Activated CD4-positive, alpha-beta T cell treated with anti-CD3 and anti-CD28 coated beads for 48 hours (primary cell): Measurements from ENCODE around the gene PANX2.

ENCODE experiments used
- DNase-seq: peaks from one replicate; pipeline ENCODE4 v3.0.0-alpha.2; 2020

The PANX2 gene

GRCh38 chr22:50185375-50186087 is 15.0 kb downstream of the PANX2 start, which contains the start of gene TRABD:
Gene TRABD (plus strand): TSS chr22:50185913. CDS start chr22:50193061, 7,148 bp downstream.
- DNase-seq = peak; percentile 92

- no peak for DNase-seq
Observed at GRCh38 chr22:50186181-50186714, 15.7 kb downstream of the PANX2 start.

- peak; percentile 32 for DNase-seq
Observed at GRCh38 chr22:50186761-50187523, 16.4 kb downstream of the PANX2 start.

- DNase-seq = no peak
Observed at GRCh38 chr22:50188356-50188755, 17.8 kb downstream of the PANX2 start.

- no peak for DNase-seq
Observed at GRCh38 chr22:50189184-50189848, 18.8 kb downstream of the PANX2 start.

GRCh38 chr22:50189849-50190181 is 19.3 kb downstream of the PANX2 start:
- DNase-seq = no peak

- DNase-seq = peak; percentile 81
Observed at GRCh38 chr22:50190182-50190940, 19.8 kb downstream of the PANX2 start.

GRCh38 chr22:50190941-50191741 is 20.6 kb downstream of the PANX2 start:
- peak; percentile 79 for DNase-seq

GRCh38 chr22:50192436-50193204 is 22.1 kb downstream of the PANX2 start:
- DNase-seq = peak; percentile 38

GRCh38 chr22:50193621-50194020 is 23.1 kb downstream of the PANX2 start:
- no peak for DNase-seq

- DNase-seq = no peak
Observed at GRCh38 chr22:50194037-50194805, 23.7 kb downstream of the PANX2 start.

- no peak for DNase-seq
Observed at GRCh38 chr22:50196256-50196655, 25.7 kb downstream of the PANX2 start.

GRCh38 chr22:50197000-50197800 is 26.7 kb downstream of the PANX2 start:
- DNase-seq = no peak

GRCh38 chr22:50197856-50198623 is 27.5 kb downstream of the PANX2 start:
- DNase-seq = no peak

GRCh38 chr22:50198624-50199017 is 28.1 kb downstream of the PANX2 start:
- no peak for DNase-seq

GRCh38 chr22:50199251-50199721 is 28.8 kb downstream of the PANX2 start:
- DNase-seq = no peak

GRCh38 chr22:50199829-50200460 is 29.4 kb downstream of the PANX2 start:
- no peak for DNase-seq
